ENCODE results near the gene DZIP1.

Gene DZIP1

GRCh38 chr13:95643571-95643935, 953 bp downstream of the DZIP1 start:
- DNase-seq = no peak

- no peak for DNase-seq
Measured at GRCh38 chr13:95642999-95643398, 1.5 kb downstream of the DZIP1 start.

DNA sequence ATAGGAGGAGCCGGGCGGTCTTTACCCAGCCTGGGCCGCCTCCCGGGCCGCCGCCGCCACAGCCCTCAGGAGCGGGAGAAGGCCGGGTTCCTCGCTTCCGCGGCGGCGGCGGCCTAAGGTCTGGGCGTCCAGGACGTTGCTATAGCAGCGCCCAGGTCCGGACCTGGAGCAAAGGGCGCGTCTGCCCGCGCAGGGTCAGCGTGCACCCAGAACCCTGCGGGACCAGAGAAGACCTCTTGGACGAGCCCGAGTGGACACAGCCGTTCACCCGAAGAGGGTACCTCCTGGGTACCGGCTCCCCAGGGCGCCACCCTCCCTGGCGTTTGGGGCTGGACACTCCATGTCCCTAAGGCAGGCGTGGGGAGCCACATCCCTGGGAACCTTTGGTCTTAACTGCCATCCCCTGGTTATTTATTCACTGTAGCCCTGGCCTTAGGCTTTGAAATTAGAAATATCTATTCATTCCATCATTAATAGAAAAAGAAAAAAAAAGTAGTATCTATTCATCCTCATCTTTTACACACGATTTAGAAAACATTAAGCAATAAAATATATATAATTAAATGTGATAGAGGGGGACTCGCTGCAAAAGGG, 2.4 kb downstream of the DZIP1 start:
- DNase-seq = no peak

- no peak for DNase-seq
Measured at GRCh38 chr13:95641291-95642027, 3.0 kb downstream of the DZIP1 start.

GRCh38 chr13:95636853-95637252, 7.7 kb downstream of the DZIP1 start:
- DNase-seq = no peak

- no peak for DNase-seq
Measured at GRCh38 chr13:95630593-95630992, 13.9 kb downstream of the DZIP1 start.

DNA sequence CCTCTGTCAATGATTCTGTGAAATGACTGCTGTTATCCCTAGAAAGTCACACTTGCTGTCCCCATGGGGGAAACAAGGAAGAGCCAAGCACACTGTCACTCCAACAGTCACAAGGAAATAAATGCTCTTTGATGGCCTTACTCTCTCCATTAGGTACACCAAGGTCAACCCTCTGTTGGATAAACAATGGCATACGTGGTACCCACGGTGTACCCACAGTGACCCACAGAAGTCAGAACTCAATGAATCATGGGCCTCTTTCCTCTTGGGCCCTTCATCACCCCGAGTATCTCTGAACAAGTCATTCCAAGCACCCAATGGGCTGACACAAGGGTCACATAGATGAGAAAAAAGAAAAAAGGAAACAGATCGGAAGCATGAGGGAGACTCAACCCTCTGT, 15.4 kb downstream of the DZIP1 start:
- DNase-seq = no peak

DNA sequence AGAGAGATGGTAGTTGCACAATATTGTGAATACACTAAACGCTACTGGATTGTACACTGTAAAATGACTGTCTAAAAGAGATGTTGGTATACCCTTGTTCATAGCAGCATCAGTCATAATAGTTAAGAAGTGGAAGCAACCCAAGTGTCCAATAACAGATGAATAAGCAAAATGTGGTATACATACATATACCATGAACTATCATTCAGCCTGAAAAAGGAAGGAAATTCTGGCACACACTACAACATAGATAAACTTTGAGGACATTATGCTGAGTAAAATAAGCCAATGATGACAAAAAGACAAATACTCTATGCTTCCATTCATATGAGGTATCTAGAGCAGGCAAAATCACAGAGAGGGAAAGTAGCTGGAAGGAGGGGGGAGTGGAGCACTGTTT, 16.0 kb downstream of the DZIP1 start:
- DNase-seq = no peak

DNA sequence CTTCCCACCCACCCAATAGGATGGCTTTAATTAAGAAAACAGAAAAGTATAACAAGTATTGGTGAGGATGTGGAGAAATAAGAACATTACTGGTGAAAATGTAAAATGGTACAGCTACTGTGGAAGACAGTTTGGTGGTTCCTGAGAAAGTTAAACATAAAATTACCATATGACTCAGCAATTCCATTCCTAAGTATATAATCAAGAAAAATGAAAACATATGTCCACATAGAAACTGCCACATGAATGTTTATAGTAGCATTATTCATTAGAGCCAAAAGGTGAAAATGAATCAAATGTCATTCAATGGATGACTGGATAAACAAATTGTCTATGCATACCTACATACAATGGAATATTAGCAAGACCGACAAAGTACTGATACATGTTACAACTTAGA, 16.9 kb downstream of the DZIP1 start:
- no peak for DNase-seq

GRCh38 chr13:95626768-95627167, 17.7 kb downstream of the DZIP1 start:
- DNase-seq = no peak

GRCh38 chr13:95624020-95624419, 20.5 kb downstream of the DZIP1 start:
- no peak for DNase-seq

- no peak for DNase-seq
Measured at GRCh38 chr13:95623141-95623540, 21.4 kb downstream of the DZIP1 start.

DNA sequence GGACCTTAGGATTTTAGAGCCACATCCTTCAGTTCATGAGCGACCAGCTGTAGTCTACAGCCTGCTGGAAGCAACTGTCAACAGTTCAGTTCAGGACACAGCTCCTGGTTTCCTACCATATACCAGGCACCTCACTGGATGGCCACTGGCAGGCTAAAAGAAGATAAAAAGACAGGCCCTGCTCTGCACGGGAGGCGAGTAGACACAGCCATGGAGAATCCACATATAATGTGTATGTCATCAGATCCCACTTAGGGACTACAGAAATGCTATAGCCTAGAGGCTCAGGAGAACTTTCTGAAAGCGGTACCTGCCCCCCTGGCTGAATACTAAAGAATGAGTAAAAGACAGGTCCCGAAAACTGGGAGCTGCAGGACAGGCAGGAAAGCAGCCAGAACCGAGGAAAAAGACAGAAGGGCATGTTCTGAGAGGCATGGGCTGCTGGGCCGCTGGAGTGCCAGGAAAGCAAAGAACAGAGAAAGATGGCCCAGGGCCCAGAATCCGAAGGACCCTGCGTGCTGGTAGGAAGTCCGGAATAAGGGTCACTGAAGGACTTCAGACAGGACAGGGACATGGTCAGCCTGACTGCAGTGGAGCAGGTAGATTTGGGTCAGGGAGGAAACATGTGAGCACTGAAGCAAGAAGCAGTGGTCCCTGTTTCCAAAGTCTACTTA, 23.5 kb downstream of the DZIP1 start:
- DNase-seq = no peak

- DNase-seq = no peak
Measured at GRCh38 chr13:95620030-95620824, 24.3 kb downstream of the DZIP1 start.

- no peak for DNase-seq
Measured at GRCh38 chr13:95615539-95615938, 29.0 kb downstream of the DZIP1 start.

DNA sequence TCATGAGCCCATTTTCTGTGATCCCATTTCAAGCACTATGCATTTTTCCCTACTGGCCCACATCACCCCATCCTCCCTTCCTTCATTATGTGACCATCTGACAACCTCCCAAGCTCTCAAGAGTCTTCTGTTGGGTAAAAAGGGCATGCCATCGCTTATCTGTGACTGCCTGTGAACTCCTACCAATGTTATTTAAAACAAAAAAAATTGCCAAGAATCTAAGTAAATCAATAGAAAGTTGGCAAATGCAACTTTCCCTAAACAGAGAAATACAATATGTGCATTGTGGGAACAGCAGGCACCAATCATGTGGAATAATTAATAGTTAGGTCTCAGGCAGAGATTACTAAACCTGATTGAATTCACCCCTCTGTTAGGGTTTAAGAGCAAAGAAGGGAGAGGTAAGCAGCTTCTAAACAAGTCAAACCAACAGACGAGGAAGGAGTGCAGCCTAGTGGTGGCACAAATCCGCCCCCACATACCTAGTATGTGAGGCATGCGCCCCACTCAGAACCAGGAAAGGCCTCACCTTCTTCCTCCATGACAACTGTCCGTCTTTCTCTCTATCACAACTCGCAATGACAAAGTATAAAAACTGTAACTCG, 29.8 kb downstream of the DZIP1 start:
- DNase-seq = no peak

DNA sequence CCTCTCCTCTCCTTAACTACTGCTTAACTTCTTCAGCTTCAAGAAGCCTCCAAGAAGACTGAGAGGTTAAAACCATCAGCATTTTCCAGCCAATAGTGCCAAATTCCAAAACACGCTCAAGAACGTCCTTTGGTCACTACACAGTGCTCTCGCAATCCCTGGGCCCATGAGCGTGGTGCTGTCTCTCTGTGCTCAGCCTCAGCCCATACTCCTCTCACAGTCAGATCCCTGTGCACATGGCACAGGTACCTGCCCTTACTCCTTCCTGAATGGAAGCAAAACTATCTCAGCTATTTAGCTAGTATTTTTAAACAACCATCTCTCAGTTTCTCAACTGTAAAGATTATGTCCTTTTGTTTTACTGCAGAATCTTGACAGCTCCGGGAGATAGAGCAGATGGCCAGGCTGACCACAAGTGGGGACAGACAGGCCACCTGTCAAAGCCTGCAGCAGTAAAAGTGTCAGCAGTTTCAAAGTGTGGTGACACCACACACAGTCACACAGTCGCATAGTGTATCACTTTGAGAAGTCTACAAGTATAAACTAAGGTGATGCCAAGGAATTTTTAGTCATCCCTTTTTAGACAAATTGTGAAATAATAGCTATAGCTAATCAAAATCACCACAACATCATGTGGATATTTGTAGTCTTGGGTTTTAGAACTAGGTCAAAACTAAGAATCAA, 35.7 kb downstream of the DZIP1 start:
- no peak for DNase-seq

- no peak for DNase-seq
Measured at GRCh38 chr13:95607366-95607765, 37.1 kb downstream of the DZIP1 start.

- DNase-seq = no peak
Measured at GRCh38 chr13:95605448-95606125, 38.9 kb downstream of the DZIP1 start.

GRCh38 chr13:95604556-95604915, 40.0 kb downstream of the DZIP1 start:
- no peak for DNase-seq

DNA sequence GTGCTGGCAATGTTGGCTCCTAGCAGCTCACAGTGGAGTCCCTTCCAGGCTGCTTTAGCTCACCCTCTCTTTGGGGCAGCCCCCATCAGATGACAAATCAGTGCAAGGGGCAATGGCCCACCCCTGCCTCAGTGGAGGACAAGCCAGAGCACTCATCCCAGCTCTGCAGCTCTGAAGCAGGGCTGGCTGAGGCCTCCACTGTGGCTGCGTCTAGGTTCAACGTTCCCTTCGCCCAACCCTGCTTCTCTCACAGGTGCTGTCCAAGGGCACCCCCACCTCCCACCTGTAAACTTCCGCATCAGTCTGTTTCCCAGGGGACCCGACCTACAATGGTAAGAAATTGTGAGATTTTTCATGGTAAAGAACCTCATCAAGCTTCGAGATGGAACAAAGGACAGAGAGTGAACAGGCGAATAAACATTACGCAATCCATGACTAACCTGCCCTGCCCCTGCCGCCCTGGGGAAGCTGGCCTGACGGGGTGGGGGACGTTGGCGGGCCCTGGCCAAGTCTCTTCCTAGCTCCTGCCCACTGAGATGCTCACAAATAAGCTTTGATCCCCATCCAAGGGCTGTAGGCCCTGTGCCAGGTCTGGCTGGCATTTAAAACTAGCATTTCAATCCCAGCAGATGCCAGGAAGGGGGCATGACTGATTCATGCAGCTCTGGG, 40.5 kb downstream of the DZIP1 start:
- DNase-seq = no peak
